B cell (primary cell): ENCODE measurements around the gene SYNE2. TPM values are rescaled to one million over a fixed set of nuclear protein-coding genes. Genes with fewer than 3 reads are reported as not detected.

Experiments used
- ATAC-seq: fragments of 200-7000 bp; cut with Tn5 transposase; one replicate; pipeline ENCODE4 v1.10.0; 2021; ENCODE audit warnings: low read depth, mild to moderate bottlenecking, moderate number of reproducible peaks, moderate library complexity
- CTCF ChIA-PET: fragments of 350-600 bp; sonication (Branson Sonifier 250); formaldehyde crosslinking; loops from one replicate; lab custom pipeline; 2021; ENCODE audit warnings: antibody characterized with exemption, inconsistent platforms; lab: Charles Lee
- POLR2A ChIA-PET: fragments of 350-600 bp; sonication (Branson Sonifier 250); formaldehyde crosslinking; loops from one replicate; lab custom pipeline; 2021; ENCODE audit warnings: antibody characterized with exemption; lab: Charles Lee
- DNase-seq: peaks from one replicate; pipeline ENCODE4 v3.0.0; 2013
- H2AFZ ChIP-seq: 2 replicates; pipeline ENCODE4 v1.6.1; 2012; ENCODE audit warnings: mild to moderate bottlenecking, low read depth, low read length; ENCODE audit not compliant: insufficient read depth, poor library complexity, severe bottlenecking
- H3K27ac ChIP-seq, 2 donors: 1 replicate in 1 of 2; 2 replicates in 1 of 2; pipeline ENCODE4 v1.5.1; 2012 to 2013; ENCODE audit warnings: low read length in 2 of 2, mild to moderate bottlenecking in 2 of 2, moderate library complexity in 1 of 2
- H3K27me3 ChIP-seq, 4 experiments: fragments of 200-600 bp in 1 of 4; sonication (generic) in 1 of 4; replicated peaks in 1 of 4; 1 replicate in 2 of 4; 2 replicates in 2 of 4; pipeline versions ENCODE4 v1.6.1 to v1.7.0; 2013 to 2016; ENCODE audit warnings: low read length in 3 of 4, mild to moderate bottlenecking in 2 of 4, mixed read lengths in 1 of 4, moderate library complexity in 1 of 4; ENCODE audit not compliant: insufficient read depth in 4 of 4, control insufficient read depth in 3 of 4; ENCODE audit errors: control extremely low read depth in 1 of 4
- H3K36me3 ChIP-seq, 2 experiments: replicated peaks in 1 of 2; 1 replicate in 1 of 2; 2 replicates in 1 of 2; pipeline versions ENCODE4 v1.6.1 to v1.7.1; 2013; ENCODE audit warnings: low read length in 1 of 2; ENCODE audit not compliant: insufficient read depth in 2 of 2, control insufficient read depth in 1 of 2; ENCODE audit errors: control extremely low read depth in 1 of 2, extremely low read depth in 1 of 2
- H3K4me1 ChIP-seq, 2 donors: fragments of 200-600 bp in 1 of 2; sonication (generic) in 1 of 2; 1 replicate in 1 of 2; 2 replicates in 1 of 2; pipeline versions ENCODE4 v1.5.1 to v1.6.1; 2013 to 2017; ENCODE audit warnings: low read length in 2 of 2; ENCODE audit not compliant: control insufficient read depth in 2 of 2, insufficient read depth in 2 of 2
- H3K4me2 ChIP-seq: replicated peaks from 2 replicates; pipeline ENCODE3; 2012; ENCODE audit warnings: mild to moderate bottlenecking, low read depth, low read length; ENCODE audit not compliant: poor library complexity, severe bottlenecking
- H3K4me3 ChIP-seq, 5 experiments: fragments of 200-600 bp in 1 of 5; sonication (generic) in 1 of 5; 1 replicate in 3 of 5; 2 replicates in 2 of 5; pipeline versions ENCODE4 v1.5.1 to v1.7.0; 2011 to 2016; ENCODE audit warnings: low read length in 4 of 5, mild to moderate bottlenecking in 4 of 5, low read depth in 2 of 5, control low read depth in 1 of 5, moderate library complexity in 1 of 5; ENCODE audit not compliant: insufficient read depth in 1 of 5; ENCODE audit errors: control extremely low read depth in 1 of 5, extremely low read depth in 1 of 5
- H3K79me2 ChIP-seq: fragments of 200-600 bp; sonication (generic); one replicate; pipeline ENCODE4 v1.6.0; 2016; ENCODE audit warnings: low read length; ENCODE audit not compliant: control insufficient read depth, insufficient read depth
- H3K9ac ChIP-seq: fragments of 200-600 bp; sonication (generic); 2 replicates; pipeline ENCODE4 v1.6.1; 2017; ENCODE audit warnings: mild to moderate bottlenecking, low read length, moderate library complexity
- H3K9me3 ChIP-seq, 3 donors: one replicate each; pipeline versions ENCODE4 v1.6.1 to v1.7.1; 2013; ENCODE audit warnings: low read length in 2 of 3; ENCODE audit not compliant: control insufficient read depth in 2 of 3, insufficient read depth in 1 of 3; ENCODE audit errors: control extremely low read depth in 1 of 3
- H4K20me1 ChIP-seq: 2 replicates; pipeline ENCODE4 v1.6.0; 2012; ENCODE audit warnings: mild to moderate bottlenecking, low read length; ENCODE audit not compliant: insufficient read depth, control insufficient read depth, poor library complexity, severe bottlenecking
- H3K27ac Mint-ChIP-seq: one replicate; pipeline ENCODE4 v1.8.0; 2021; ENCODE audit warnings: mixed read lengths
- H3K27me3 Mint-ChIP-seq: one replicate; pipeline ENCODE4 v1.8.0; 2021; ENCODE audit warnings: mixed read lengths
- H3K4me1 Mint-ChIP-seq: one replicate; pipeline ENCODE4 v1.8.0; 2021; ENCODE audit warnings: mixed read lengths
- H3K4me3 Mint-ChIP-seq: one replicate; pipeline ENCODE4 v1.8.0; 2021; ENCODE audit warnings: mixed read lengths
- H3K9me3 Mint-ChIP-seq: one replicate; pipeline ENCODE4 v1.8.0; 2022; ENCODE audit warnings: mixed read lengths; ENCODE audit not compliant: insufficient read depth
- CTCF ChIP-seq: fragments of 200-600 bp; IDR thresholded peaks from one replicate; pipeline ENCODE4 v1.8.0; 2022; ENCODE audit warnings: antibody characterized with exemption, mild to moderate bottlenecking
- EZH2 ChIP-seq: IDR thresholded peaks from 2 replicates; pipeline ENCODE4 v1.6.1; 2012; ENCODE audit warnings: borderline replicate concordance, low read depth, mild to moderate bottlenecking, moderate library complexity, low read length; ENCODE audit not compliant: insufficient read depth, poor library complexity, severe bottlenecking
- WGBS: methylation state at CpG from one replicate; pipeline ENCODE4 v1.1.5; 2013; ENCODE audit warnings: missing lambda C conversion rate; ENCODE audit not compliant: insufficient coverage; 5-methylcytosine and 5-hydroxymethylcytosine counted together
- intact Hi-C: fragments of 100-400 bp; cut with micrococcal nuclease; formaldehyde crosslinking; loops from one replicate; pipeline ENCODE4 v1.10.0; 2022
- polyA plus RNA-seq: library from polyadenylated mRNA; depleted of rRNA; stranded (reverse); fragments of >200 nt; gene quantifications from 2 replicates; pipeline ENCODE4 v1.2.3, GENCODE V29; 2012
- total RNA-seq, 2 donors: library from RNA; stranded (reverse); fragments of 120-200 nt in 1 of 2; gene quantifications; 1 replicate in 1 of 2; 2 replicates in 1 of 2; pipeline versions ENCODE4 v1.2.3 to v1.2.4, GENCODE V29; 2013 to 2022

The SYNE2 gene
- total and polyA plus RNA-seq, 2 donors (not counting 1 experiment from before 2014, with no cell fraction given) = 39.5 to 105 TPM

DNA sequence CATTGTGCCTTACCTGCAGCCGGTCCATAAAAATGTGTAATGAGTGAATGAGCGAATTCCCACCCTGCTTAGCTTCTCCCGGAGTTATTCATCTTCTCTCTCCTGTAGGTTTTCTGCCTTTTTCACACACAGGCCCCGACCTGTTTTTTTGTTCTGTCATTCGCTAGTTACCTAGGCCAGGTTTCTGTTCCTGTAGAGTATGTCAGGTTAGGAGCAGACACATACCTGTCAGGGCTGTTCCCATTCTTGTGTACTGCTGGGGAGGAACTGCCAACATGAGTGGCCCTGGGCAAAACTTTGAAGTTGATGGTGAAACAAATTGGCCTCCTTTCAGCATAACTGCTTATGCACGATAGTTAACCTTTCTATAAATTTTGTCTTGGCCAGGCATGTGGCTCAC, 140.1 kb downstream of the SYNE2 start:
- no peak overlapping the region for H3K27ac Mint-ChIP-seq
- H3K4me1 Mint-ChIP-seq = peaks cover 8% of the 10 kb centered on the region
- no peaks in the 10 kb centered on the region for H3K79me2 ChIP-seq
- no peaks in the 10 kb centered on the region for H3K27me3 ChIP-seq
- peaks cover 0 to 8% of the 10 kb centered on the region in 2 experiments for H3K36me3 ChIP-seq
- TF ChIP-seq EZH2 (no peak), CTCF (no peak)
- ChIA-PET POLR2A (no interaction called here), CTCF (no interaction called here)
- no peaks in the 10 kb centered on the region for H4K20me1 ChIP-seq
- H3K4me3 Mint-ChIP-seq = no peak overlapping the region
- no peaks in the 10 kb centered on the region for H3K9me3 ChIP-seq
- H3K4me2 ChIP-seq = no peak overlapping the region
- no peak overlapping the region for H3K27ac ChIP-seq
- ATAC-seq (no peak), DNase-seq (no peak)
- no peaks in the 10 kb centered on the region for H3K9me3 Mint-ChIP-seq
- no peak overlapping the region for H2AFZ ChIP-seq
- H3K4me1 ChIP-seq = peaks cover 3 to 4% of the 10 kb centered on the region in 2 donors
- intact Hi-C loops = loop anchor here (5.0 kb wide), 1 partner anchor 141 kb away; the partner anchor contains the start of gene SYNE2
- no peak overlapping the region for H3K4me3 ChIP-seq
- no peaks in the 10 kb centered on the region for H3K27me3 Mint-ChIP-seq
- no peak overlapping the region for H3K9ac ChIP-seq
- WGBS = no CpG with 5 or more reads among the region's 6 CpGs

GRCh38 chr14:63993992-63994391, 141.2 kb downstream of the SYNE2 start:
- ChIA-PET CTCF (interaction anchor here (1.0 to 2.7 kb wide), 2 partner anchors 8 to 193 kb away, joined by 4 to 10 read pairs; no protein-coding TSS in a partner anchor), POLR2A (no interaction called here)
- no peaks in the 10 kb centered on the region for H3K9me3 ChIP-seq
- ATAC-seq (no peak), DNase-seq (no peak)
- H3K79me2 ChIP-seq = no peaks in the 10 kb centered on the region
- H3K4me3 ChIP-seq = no peak overlapping the region
- no peaks in the 10 kb centered on the region for H4K20me1 ChIP-seq
- peaks cover 3 to 4% of the 10 kb centered on the region in 2 donors for H3K4me1 ChIP-seq
- no peak overlapping the region for H3K27ac ChIP-seq
- no peak overlapping the region for H2AFZ ChIP-seq
- WGBS = 97% methylated on average over 3 of the region's 3 CpGs
- Mint-ChIP-seq H3K4me3 (no peak overlapping the region), H3K4me1 (peaks cover 8% of the 10 kb centered on the region), H3K27ac (no peak overlapping the region), H3K9me3 (no peaks in the 10 kb centered on the region), H3K27me3 (no peaks in the 10 kb centered on the region)
- H3K27me3 ChIP-seq = no peaks in the 10 kb centered on the region
- intact Hi-C loops = loop anchor here (5.0 kb wide), 1 partner anchor 142 kb away; the partner anchor contains the start of gene SYNE2
- no peak overlapping the region for H3K4me2 ChIP-seq
- H3K36me3 ChIP-seq = peaks cover 0 to 8% of the 10 kb centered on the region in 2 experiments
- H3K9ac ChIP-seq = no peak overlapping the region
- TF ChIP-seq CTCF = no peak
- no peak for TF ChIP-seq EZH2
